ENCODE measurements around the gene SLC13A4. TPM values are rescaled to one million over a fixed set of nuclear protein-coding genes. Genes with fewer than 3 reads are reported as not detected.

SLC13A4 gene
- total RNA-seq, 1 experiment from 2014 or later = not detected

- H3K4me1 ChIP-seq (ENCODE audit: control insufficient read depth, insufficient read depth, low read length) = peaks cover 4% of the 10 kb centered on the region; the same call in 1 of the 2 replicates
- no peak overlapping the region for H3K4me3 ChIP-seq (ENCODE audit: low read depth in 2 of 2, low read length in 2 of 2)
- DNase-seq (ENCODE audit: low read depth, low spot score) (no peak), ATAC-seq (no peak)
- intact Hi-C loops (cut with micrococcal nuclease; ENCODE audit: unreplicated experiment) = no loop called here
- no peaks in the 10 kb centered on the region for H3K27me3 ChIP-seq (ENCODE audit: control insufficient read depth, insufficient read depth, low read length)
- in situ Hi-C loops (cut with HindIII; ENCODE audit: low pct_unique_long_range_greater_than_20kb, low sequenced_read_pairs) = no loop called here
- BruUV-seq (replicated peaks) = no TSS peak
- H3K9me3 ChIP-seq (ENCODE audit: control insufficient read depth, insufficient read depth, low read depth, low read length) = no peaks in the 10 kb centered on the region
- no peak overlapping the region for H3K27ac ChIP-seq (ENCODE audit: low read length)
- ChIA-PET CTCF (no interaction called here), POLR2A (no interaction called here)
- no peaks in the 10 kb centered on the region for H3K36me3 ChIP-seq (ENCODE audit: control insufficient read depth, insufficient read depth, low read length)
- no peak for TF ChIP-seq TCF7L2 (IDR thresholded peaks at IDR 0.05; ENCODE audit: low read depth, low read length)
- TF ChIP-seq REST (IDR thresholded peaks at IDR 0.05; ENCODE audit: insufficient read depth in 1 of 2, low read depth in 2 of 2, low read length in 1 of 2) = no peak
- no peak for TF ChIP-seq CTCF (IDR thresholded peaks at IDR 0.05)
- TF ChIP-seq SIN3A (IDR thresholded peaks at IDR 0.05; ENCODE audit: borderline replicate concordance, insufficient read depth, low read depth, low read length) = no peak
- TF ChIP-seq POLR2AphosphoS5 (IDR thresholded peaks at IDR 0.05; ENCODE audit: low read depth, low read length) = no peak
Measured at GRCh38 chr7:135742371-135742770, 14.4 kb upstream of the SLC13A4 start.

GRCh38 chr7:135741905-135742304 is 13.9 kb upstream of the SLC13A4 start:
- intact Hi-C loops (cut with micrococcal nuclease; ENCODE audit: unreplicated experiment) = no loop called here
- ATAC-seq (no peak), DNase-seq (ENCODE audit: low read depth, low spot score) (no peak)
- Histone ChIP-seq H3K9me3 (ENCODE audit: control insufficient read depth, insufficient read depth, low read depth, low read length) (no peaks in the 10 kb centered on the region), H3K27me3 (ENCODE audit: control insufficient read depth, insufficient read depth, low read length) (no peaks in the 10 kb centered on the region), H3K27ac (ENCODE audit: low read length) (no peak overlapping the region), H3K4me1 (ENCODE audit: control insufficient read depth, insufficient read depth, low read length) (peaks cover 4% of the 10 kb centered on the region; the same call in 1 of the 2 replicates), H3K4me3 (ENCODE audit: low read depth in 2 of 2, low read length in 2 of 2) (no peak overlapping the region), H3K36me3 (ENCODE audit: control insufficient read depth, insufficient read depth, low read length) (no peaks in the 10 kb centered on the region)
- in situ Hi-C loops (cut with HindIII; ENCODE audit: low pct_unique_long_range_greater_than_20kb, low sequenced_read_pairs) = no loop called here
- POLR2A ChIA-PET = no interaction called here
- no TSS peak for BruUV-seq (replicated peaks)
- TF ChIP-seq REST (IDR thresholded peaks at IDR 0.05; ENCODE audit: insufficient read depth in 1 of 2, low read depth in 2 of 2, low read length in 1 of 2) (no peak), CTCF (IDR thresholded peaks at IDR 0.05) (no peak), POLR2AphosphoS5 (IDR thresholded peaks at IDR 0.05; ENCODE audit: low read depth, low read length) (no peak), SIN3A (IDR thresholded peaks at IDR 0.05; ENCODE audit: borderline replicate concordance, insufficient read depth, low read depth, low read length) (no peak), TCF7L2 (IDR thresholded peaks at IDR 0.05; ENCODE audit: low read depth, low read length) (no peak)
- CTCF ChIA-PET = no interaction called here
